GM21390 (cell line): ENCODE measurements around the gene PTPRM.
"Not testable (repeated sequence)": the region's sequence is repeated elsewhere in the genome, so short reads cannot be mapped to it uniquely, and the experiment has no call there.

Experiments used
- ATAC-seq: cut with Tn5 transposase; IDR thresholded peaks from one replicate; pipeline ENCODE4 v1.9.1; 2021; ENCODE audit not compliant: unreplicated experiment

PTPRM gene

GRCh38 chr18:7926526-7926925 is 359.4 kb downstream of the PTPRM start:
- ATAC-seq, result no peak

GRCh38 chr18:7927119-7927518 is 360.0 kb downstream of the PTPRM start:
- ATAC-seq, result no peak

GRCh38 chr18:7931763-7932162 is 364.6 kb downstream of the PTPRM start:
- no peak for ATAC-seq

GRCh38 chr18:7937268-7937667 is 370.2 kb downstream of the PTPRM start:
- ATAC-seq, result no peak

DNA sequence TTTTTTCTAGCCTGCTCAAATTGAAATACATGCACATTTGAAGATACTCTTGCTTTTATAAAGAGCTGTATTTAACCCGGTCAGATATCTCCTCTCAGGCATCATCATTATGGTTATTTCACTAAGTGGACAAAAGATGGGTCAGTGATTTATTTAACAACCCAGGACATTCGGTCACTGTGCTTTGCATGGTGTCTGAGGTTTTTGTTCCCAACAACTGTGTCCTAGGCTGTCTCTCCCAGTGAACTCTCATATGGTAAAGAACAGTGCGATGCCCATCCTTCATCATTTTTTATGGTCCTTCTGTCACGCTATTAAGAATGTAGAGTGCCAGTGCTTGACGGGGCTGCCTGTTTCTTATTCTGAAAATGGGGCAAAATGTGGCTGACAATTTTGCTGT is 372.4 kb downstream of the PTPRM start:
- ATAC-seq, result no peak

DNA sequence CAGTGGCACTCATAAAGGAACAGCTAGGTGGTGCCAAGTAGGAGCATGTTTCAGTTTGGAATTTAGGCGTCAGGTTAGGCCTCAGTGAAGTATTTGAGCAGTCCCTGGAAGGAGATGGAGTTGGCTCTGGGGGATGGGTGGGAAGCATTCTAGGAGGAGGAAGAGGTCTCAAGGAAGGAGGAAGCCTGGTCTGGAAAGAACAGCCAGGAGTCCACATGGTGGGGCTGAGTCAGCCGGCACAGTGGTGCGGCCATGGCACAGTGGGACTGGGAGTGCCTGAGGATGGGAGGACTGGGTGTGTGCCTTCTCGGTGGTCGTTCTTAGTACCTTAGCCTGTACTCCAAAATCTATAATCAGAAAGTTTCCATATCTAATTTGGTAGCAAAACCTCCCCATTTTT is 373.3 kb downstream of the PTPRM start:
- ATAC-seq, result no peak

GRCh38 chr18:7940971-7941370 is 373.9 kb downstream of the PTPRM start:
- ATAC-seq, result no peak

GRCh38 chr18:7941533-7941932 is 374.4 kb downstream of the PTPRM start:
- no peak for ATAC-seq

- ATAC-seq, result no peak
These were observed 378.8 kb downstream of the PTPRM start for GRCh38 chr18:7945882-7946281.

- ATAC-seq, result no peak
These were observed 379.7 kb downstream of the PTPRM start for GRCh38 chr18:7946734-7947377.

- ATAC-seq, result no peak
These were observed 383.4 kb downstream of the PTPRM start for GRCh38 chr18:7950380-7951136.

GRCh38 chr18:7953095-7953958 is 386.2 kb downstream of the PTPRM start:
- ATAC-seq, result peak; percentile 89

- no peak for ATAC-seq
These were observed 387.1 kb downstream of the PTPRM start for GRCh38 chr18:7954238-7954637.

DNA sequence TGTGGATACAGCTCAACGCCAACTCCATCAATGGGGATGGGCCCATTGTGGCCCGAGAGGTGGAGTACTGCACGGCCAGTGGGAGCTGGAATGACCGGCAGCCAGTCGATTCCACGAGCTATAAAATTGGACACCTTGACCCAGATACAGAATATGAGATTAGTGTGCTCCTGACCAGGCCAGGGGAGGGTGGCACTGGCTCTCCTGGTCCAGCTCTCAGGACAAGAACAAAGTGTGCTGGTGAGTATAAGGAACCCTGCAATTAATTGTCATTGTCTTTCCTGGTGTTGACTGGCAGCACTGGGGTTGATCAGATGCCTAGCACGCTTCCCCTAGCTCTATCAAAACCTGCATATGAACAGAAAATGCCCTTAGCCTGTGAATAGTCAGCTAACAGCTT is 388.1 kb downstream of the PTPRM start:
- ATAC-seq, result no peak

DNA sequence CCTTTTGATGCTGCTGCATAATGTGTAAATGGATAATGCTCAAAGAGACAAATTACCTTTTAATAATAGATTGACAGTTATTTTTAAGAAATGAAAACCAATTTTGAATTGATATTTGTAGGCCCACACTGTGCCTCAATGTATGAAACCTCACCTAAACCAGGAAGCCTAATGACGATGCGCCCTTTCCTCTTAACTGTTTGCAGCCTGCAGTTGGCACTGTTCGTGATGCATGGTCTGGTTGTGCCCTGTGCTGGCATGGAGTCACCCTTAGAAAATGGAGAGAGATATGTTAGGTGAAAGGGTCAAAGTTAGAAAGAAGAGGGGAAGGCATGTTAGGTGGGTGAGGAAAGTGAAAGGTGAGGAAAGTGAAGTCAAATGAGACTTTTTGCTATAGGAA is 390.2 kb downstream of the PTPRM start:
- no peak for ATAC-seq

- ATAC-seq, result no peak
These were observed 391.2 kb downstream of the PTPRM start for GRCh38 chr18:7958081-7958896.

- ATAC-seq, result no peak
These were observed 391.7 kb downstream of the PTPRM start for GRCh38 chr18:7958897-7959146.

DNA sequence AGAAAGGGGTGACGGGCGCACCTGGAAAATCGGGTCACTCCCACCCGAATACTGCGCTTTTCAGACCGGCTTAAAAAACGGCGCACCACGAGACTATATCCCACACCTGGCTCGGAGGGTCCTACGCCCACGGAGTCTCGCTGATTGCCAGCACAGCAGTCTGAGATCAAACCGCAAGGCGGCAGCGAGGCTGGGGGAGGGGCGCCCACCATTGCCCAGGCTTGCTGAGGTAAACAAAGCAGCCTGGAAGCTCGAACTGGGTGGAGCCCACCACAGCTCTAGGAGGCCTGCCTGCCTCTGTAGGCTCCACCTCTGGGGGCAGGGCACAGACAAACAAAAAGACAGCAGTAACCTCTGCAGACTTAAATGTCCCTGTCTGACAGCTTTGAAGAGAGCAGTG is 399.6 kb downstream of the PTPRM start:
- ATAC-seq, result not testable (repeated sequence)

GRCh38 chr18:7974200-7974874 is 407.2 kb downstream of the PTPRM start:
- no peak for ATAC-seq

GRCh38 chr18:7977897-7978296 is 410.8 kb downstream of the PTPRM start:
- ATAC-seq, result no peak

- ATAC-seq, result no peak
These were observed 411.7 kb downstream of the PTPRM start for GRCh38 chr18:7978834-7979233.
